B cell (primary cell): Measurements from ENCODE around the gene MAP3K6. TPM values are rescaled to one million over a fixed set of nuclear protein-coding genes. Genes with fewer than 3 reads are reported as not detected.

ENCODE experiments used
- ATAC-seq: fragments of 200-7000 bp; cut with Tn5 transposase; one replicate; pipeline ENCODE4 v1.10.0; 2021; ENCODE audit warnings: low read depth, mild to moderate bottlenecking, moderate number of reproducible peaks, moderate library complexity
- CTCF ChIA-PET: fragments of 350-600 bp; sonication (Branson Sonifier 250); formaldehyde crosslinking; loops from one replicate; lab custom pipeline; 2021; ENCODE audit warnings: antibody characterized with exemption, inconsistent platforms; lab: Charles Lee
- POLR2A ChIA-PET: fragments of 350-600 bp; sonication (Branson Sonifier 250); formaldehyde crosslinking; loops from one replicate; lab custom pipeline; 2021; ENCODE audit warnings: antibody characterized with exemption; lab: Charles Lee
- DNase-seq: peaks from one replicate; pipeline ENCODE4 v3.0.0; 2013
- H2AFZ ChIP-seq: 2 replicates; pipeline ENCODE4 v1.6.1; 2012; ENCODE audit warnings: mild to moderate bottlenecking, low read depth, low read length; ENCODE audit not compliant: insufficient read depth, poor library complexity, severe bottlenecking
- H3K27ac ChIP-seq, 2 donors: 1 replicate in 1 of 2; 2 replicates in 1 of 2; pipeline ENCODE4 v1.5.1; 2012 to 2013; ENCODE audit warnings: low read length in 2 of 2, mild to moderate bottlenecking in 2 of 2, moderate library complexity in 1 of 2
- H3K27me3 ChIP-seq, 4 experiments: fragments of 200-600 bp in 1 of 4; sonication (generic) in 1 of 4; replicated peaks in 1 of 4; 1 replicate in 2 of 4; 2 replicates in 2 of 4; pipeline versions ENCODE4 v1.6.1 to v1.7.0; 2013 to 2016; ENCODE audit warnings: low read length in 3 of 4, mild to moderate bottlenecking in 2 of 4, mixed read lengths in 1 of 4, moderate library complexity in 1 of 4; ENCODE audit not compliant: insufficient read depth in 4 of 4, control insufficient read depth in 3 of 4; ENCODE audit errors: control extremely low read depth in 1 of 4
- H3K36me3 ChIP-seq, 2 experiments: replicated peaks in 1 of 2; 1 replicate in 1 of 2; 2 replicates in 1 of 2; pipeline versions ENCODE4 v1.6.1 to v1.7.1; 2013; ENCODE audit warnings: low read length in 1 of 2; ENCODE audit not compliant: insufficient read depth in 2 of 2, control insufficient read depth in 1 of 2; ENCODE audit errors: control extremely low read depth in 1 of 2, extremely low read depth in 1 of 2
- H3K4me1 ChIP-seq, 2 donors: fragments of 200-600 bp in 1 of 2; sonication (generic) in 1 of 2; 1 replicate in 1 of 2; 2 replicates in 1 of 2; pipeline versions ENCODE4 v1.5.1 to v1.6.1; 2013 to 2017; ENCODE audit warnings: low read length in 2 of 2; ENCODE audit not compliant: control insufficient read depth in 2 of 2, insufficient read depth in 2 of 2
- H3K4me2 ChIP-seq: replicated peaks from 2 replicates; pipeline ENCODE3; 2012; ENCODE audit warnings: mild to moderate bottlenecking, low read depth, low read length; ENCODE audit not compliant: poor library complexity, severe bottlenecking
- H3K4me3 ChIP-seq, 5 experiments: fragments of 200-600 bp in 1 of 5; sonication (generic) in 1 of 5; 1 replicate in 3 of 5; 2 replicates in 2 of 5; pipeline versions ENCODE4 v1.5.1 to v1.7.0; 2011 to 2016; ENCODE audit warnings: low read length in 4 of 5, mild to moderate bottlenecking in 4 of 5, low read depth in 2 of 5, control low read depth in 1 of 5, moderate library complexity in 1 of 5; ENCODE audit not compliant: insufficient read depth in 1 of 5; ENCODE audit errors: control extremely low read depth in 1 of 5, extremely low read depth in 1 of 5
- H3K79me2 ChIP-seq: fragments of 200-600 bp; sonication (generic); one replicate; pipeline ENCODE4 v1.6.0; 2016; ENCODE audit warnings: low read length; ENCODE audit not compliant: control insufficient read depth, insufficient read depth
- H3K9ac ChIP-seq: fragments of 200-600 bp; sonication (generic); 2 replicates; pipeline ENCODE4 v1.6.1; 2017; ENCODE audit warnings: mild to moderate bottlenecking, low read length, moderate library complexity
- H3K9me3 ChIP-seq, 3 donors: one replicate each; pipeline versions ENCODE4 v1.6.1 to v1.7.1; 2013; ENCODE audit warnings: low read length in 2 of 3; ENCODE audit not compliant: control insufficient read depth in 2 of 3, insufficient read depth in 1 of 3; ENCODE audit errors: control extremely low read depth in 1 of 3
- H4K20me1 ChIP-seq: 2 replicates; pipeline ENCODE4 v1.6.0; 2012; ENCODE audit warnings: mild to moderate bottlenecking, low read length; ENCODE audit not compliant: insufficient read depth, control insufficient read depth, poor library complexity, severe bottlenecking
- H3K27ac Mint-ChIP-seq: one replicate; pipeline ENCODE4 v1.8.0; 2021; ENCODE audit warnings: mixed read lengths
- H3K27me3 Mint-ChIP-seq: one replicate; pipeline ENCODE4 v1.8.0; 2021; ENCODE audit warnings: mixed read lengths
- H3K4me1 Mint-ChIP-seq: one replicate; pipeline ENCODE4 v1.8.0; 2021; ENCODE audit warnings: mixed read lengths
- H3K4me3 Mint-ChIP-seq: one replicate; pipeline ENCODE4 v1.8.0; 2021; ENCODE audit warnings: mixed read lengths
- H3K9me3 Mint-ChIP-seq: one replicate; pipeline ENCODE4 v1.8.0; 2022; ENCODE audit warnings: mixed read lengths; ENCODE audit not compliant: insufficient read depth
- CTCF ChIP-seq: fragments of 200-600 bp; IDR thresholded peaks from one replicate; pipeline ENCODE4 v1.8.0; 2022; ENCODE audit warnings: antibody characterized with exemption, mild to moderate bottlenecking
- EZH2 ChIP-seq: IDR thresholded peaks from 2 replicates; pipeline ENCODE4 v1.6.1; 2012; ENCODE audit warnings: borderline replicate concordance, low read depth, mild to moderate bottlenecking, moderate library complexity, low read length; ENCODE audit not compliant: insufficient read depth, poor library complexity, severe bottlenecking
- WGBS: methylation state at CpG from one replicate; pipeline ENCODE4 v1.1.5; 2013; ENCODE audit warnings: missing lambda C conversion rate; ENCODE audit not compliant: insufficient coverage; 5-methylcytosine and 5-hydroxymethylcytosine counted together
- intact Hi-C: fragments of 100-400 bp; cut with micrococcal nuclease; formaldehyde crosslinking; loops from one replicate; pipeline ENCODE4 v1.10.0; 2022
- polyA plus RNA-seq: library from polyadenylated mRNA; depleted of rRNA; stranded (reverse); fragments of >200 nt; gene quantifications from 2 replicates; pipeline ENCODE4 v1.2.3, GENCODE V29; 2012
- total RNA-seq, 2 donors: library from RNA; stranded (reverse); fragments of 120-200 nt in 1 of 2; gene quantifications; 1 replicate in 1 of 2; 2 replicates in 1 of 2; pipeline versions ENCODE4 v1.2.3 to v1.2.4, GENCODE V29; 2013 to 2022

Gene MAP3K6
- total and polyA plus RNA-seq, 2 donors (not counting 1 experiment from before 2014, with no cell fraction given), result 9.4 to 11.0 TPM

- H2AFZ ChIP-seq, result no peak overlapping the region
- intact Hi-C loops, result no loop called here
- H3K79me2 ChIP-seq, result peaks cover 12% of the 10 kb centered on the region
- H3K4me3 ChIP-seq, result no peak overlapping the region
- H4K20me1 ChIP-seq, result no peaks in the 10 kb centered on the region
- no peak overlapping the region for H3K27ac Mint-ChIP-seq
- H3K4me2 ChIP-seq, result no peak overlapping the region
- H3K4me3 Mint-ChIP-seq, result no peak overlapping the region
- no peaks in the 10 kb centered on the region for H3K27me3 ChIP-seq
- H3K9ac ChIP-seq, result no peak overlapping the region
- peaks cover 26 to 38% of the 10 kb centered on the region in 2 donors for H3K4me1 ChIP-seq
- POLR2A ChIA-PET, result interaction anchor here (2.1 kb wide), 1 partner anchor 12 kb away, joined by 9 read pairs; the partner anchor contains the start of gene SYTL1
- ATAC-seq (no peak), DNase-seq (no peak)
- TF ChIP-seq EZH2 (no peak), CTCF (no peak)
- WGBS, result 93% methylated on average over 13 of the region's 13 CpGs
- no peaks in the 10 kb centered on the region for H3K9me3 Mint-ChIP-seq
- H3K4me1 Mint-ChIP-seq, result peaks cover 28% of the 10 kb centered on the region
- H3K9me3 ChIP-seq, result no peaks in the 10 kb centered on the region
- no peaks in the 10 kb centered on the region for H3K27me3 Mint-ChIP-seq
- CTCF ChIA-PET, result interaction anchor here (0.8 to 11.1 kb wide), 7 partner anchors 12 to 254 kb away, joined by 3 to 135 read pairs (median 8); partner anchors contain the start of genes CD164L2, GPR3, MAP3K6 and SYTL1
- peaks cover 0 to 29% of the 10 kb centered on the region in 2 experiments for H3K36me3 ChIP-seq
- H3K27ac ChIP-seq, result no peak overlapping the region
Measured at GRCh38 chr1:27353166-27353565, 13.6 kb downstream of the MAP3K6 start.

GRCh38 chr1:27351541-27352107, 15.1 kb downstream of the MAP3K6 start:
- H3K4me3 ChIP-seq, result no peak overlapping the region
- Mint-ChIP-seq H3K9me3 (no peaks in the 10 kb centered on the region), H3K27me3 (no peaks in the 10 kb centered on the region), H3K27ac (no peak overlapping the region), H3K4me3 (no peak overlapping the region), H3K4me1 (peaks cover 21% of the 10 kb centered on the region)
- H3K79me2 ChIP-seq, result peaks cover 22% of the 10 kb centered on the region
- ChIA-PET CTCF (interaction anchor here (1.5 to 11.1 kb wide), 3 partner anchors 10 to 52 kb away, joined by 4 to 135 read pairs (median 86); partner anchors contain the start of genes CD164L2, GPR3 and SYTL1), POLR2A (interaction anchor here (1.0 kb wide), 1 partner anchor 10 kb away, joined by 3 read pairs; the partner anchor contains the start of gene SYTL1)
- H4K20me1 ChIP-seq, result peaks cover 12% of the 10 kb centered on the region
- no peaks in the 10 kb centered on the region for H3K9me3 ChIP-seq
- H3K36me3 ChIP-seq, result peaks cover 0 to 43% of the 10 kb centered on the region in 2 experiments
- WGBS, result 97% methylated on average over 5 of the region's 8 CpGs
- H3K9ac ChIP-seq, result no peak overlapping the region
- DNase-seq, result no peak
- H3K27me3 ChIP-seq, result no peaks in the 10 kb centered on the region
- ATAC-seq, result no peak
- H3K4me2 ChIP-seq, result no peak overlapping the region
- H3K4me1 ChIP-seq, result peaks cover 13 to 23% of the 10 kb centered on the region in 2 donors
- TF ChIP-seq CTCF (no peak), EZH2 (no peak)
- H2AFZ ChIP-seq, result no peak overlapping the region
- intact Hi-C loops, result no loop called here
- no peak overlapping the region for H3K27ac ChIP-seq
